IgD-negative memory B cell (primary cell): ENCODE measurements around the gene EEFSEC. TPM values are rescaled to one million over a fixed set of nuclear protein-coding genes. Genes with fewer than 3 reads are reported as not detected.
A peak's percentile ranks its signal among the peaks of the same experiment; 100 is the strongest.

Experiments
- H3K27ac Mint-ChIP-seq, 3 donors: one replicate each; pipeline ENCODE4 v1.8.0; 2020 to 2022; ENCODE audit warnings: mild to moderate bottlenecking in 3 of 3, mixed read lengths in 3 of 3, moderate library complexity in 1 of 3
- H3K27me3 Mint-ChIP-seq: one replicate; pipeline ENCODE4 v1.8.0; 2021; ENCODE audit warnings: mixed read lengths
- H3K36me3 Mint-ChIP-seq: one replicate; pipeline ENCODE4 v1.8.0; 2020; ENCODE audit warnings: mild to moderate bottlenecking, mixed read lengths
- H3K4me1 Mint-ChIP-seq, 3 donors: one replicate each; pipeline ENCODE4 v1.8.0; 2020 to 2022; ENCODE audit warnings: mixed read lengths in 3 of 3, mild to moderate bottlenecking in 1 of 3
- H3K4me3 Mint-ChIP-seq, 4 donors: one replicate each; pipeline ENCODE4 v1.8.0; 2020 to 2022; ENCODE audit warnings: mild to moderate bottlenecking in 4 of 4, mixed read lengths in 4 of 4, moderate library complexity in 3 of 4
- H3K9me3 Mint-ChIP-seq, 3 donors: one replicate each; pipeline ENCODE4 v1.8.0; 2020 to 2021; ENCODE audit warnings: mixed read lengths in 3 of 3, mild to moderate bottlenecking in 1 of 3
- polyA plus RNA-seq: library from polyadenylated mRNA; unstranded; fragments of 300-500 nt; fragmentation: Illumina TruSeq; gene quantifications from one replicate; pipeline ENCODE4 v1.2.3, GENCODE V29; 2021

Gene EEFSEC
- polyA plus RNA-seq, 1 donor from 2014 or later = 23.1 TPM

- peaks cover 11% of the 10 kb centered on the region for H3K36me3 Mint-ChIP-seq
- no peaks in the 10 kb centered on the region for H3K27me3 Mint-ChIP-seq
- H3K4me3 Mint-ChIP-seq = no peak overlapping the region
- peaks cover 0 to 4% (median 1%) of the 10 kb centered on the region in 3 donors for H3K4me1 Mint-ChIP-seq
- H3K9me3 Mint-ChIP-seq = peaks cover under 1 to 8% (median under 1%) of the 10 kb centered on the region in 3 donors
- H3K27ac Mint-ChIP-seq = no peak overlapping the region
Observed at GRCh38 chr3:128227507-128227906, 74.2 kb downstream of the EEFSEC start.

DNA sequence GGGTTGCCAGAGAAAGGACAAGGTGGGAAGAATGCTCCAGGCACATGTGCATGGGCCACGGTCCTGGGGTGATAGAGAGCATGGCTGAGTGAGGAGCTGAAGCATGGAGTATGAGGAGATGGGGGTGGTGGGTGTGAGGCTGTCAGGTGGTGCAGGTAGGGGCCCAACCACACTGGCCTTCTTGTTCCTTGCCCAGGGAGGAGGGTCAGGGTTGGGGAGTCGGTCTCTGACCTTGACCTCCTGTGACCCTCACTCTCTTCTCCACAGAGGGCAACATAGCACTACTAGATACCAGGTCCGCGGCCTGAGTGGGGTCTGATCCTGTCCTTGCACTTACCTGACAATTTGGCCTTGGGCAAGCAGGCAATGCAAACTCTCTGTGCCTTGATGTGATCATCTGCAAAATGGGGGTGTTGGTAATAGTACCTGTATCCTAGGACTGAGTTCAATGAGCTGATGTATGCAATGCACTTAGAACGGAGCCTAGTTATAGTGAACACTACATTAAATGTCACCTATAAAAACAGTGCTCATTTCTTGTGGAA, 75.2 kb downstream of the EEFSEC start:
- Mint-ChIP-seq H3K36me3 (peaks cover 8% of the 10 kb centered on the region), H3K27ac (peak overlapping the region in 1 of 3 donors; percentile 86), H3K4me1 (peaks cover 0 to 4% (median 1%) of the 10 kb centered on the region in 3 donors), H3K27me3 (no peaks in the 10 kb centered on the region), H3K4me3 (no peak overlapping the region), H3K9me3 (peaks cover 0 to 2% (median 0%) of the 10 kb centered on the region in 3 donors)

GRCh38 chr3:128229106-128229857, 76.0 kb downstream of the EEFSEC start:
- H3K4me1 Mint-ChIP-seq = peaks cover 0 to 4% (median 1%) of the 10 kb centered on the region in 3 donors
- H3K27ac Mint-ChIP-seq = no peak overlapping the region
- no peaks in the 10 kb centered on the region for H3K27me3 Mint-ChIP-seq
- no peaks in the 10 kb centered on the region for H3K9me3 Mint-ChIP-seq
- peaks cover 1% of the 10 kb centered on the region for H3K36me3 Mint-ChIP-seq
- H3K4me3 Mint-ChIP-seq = no peak overlapping the region

DNA sequence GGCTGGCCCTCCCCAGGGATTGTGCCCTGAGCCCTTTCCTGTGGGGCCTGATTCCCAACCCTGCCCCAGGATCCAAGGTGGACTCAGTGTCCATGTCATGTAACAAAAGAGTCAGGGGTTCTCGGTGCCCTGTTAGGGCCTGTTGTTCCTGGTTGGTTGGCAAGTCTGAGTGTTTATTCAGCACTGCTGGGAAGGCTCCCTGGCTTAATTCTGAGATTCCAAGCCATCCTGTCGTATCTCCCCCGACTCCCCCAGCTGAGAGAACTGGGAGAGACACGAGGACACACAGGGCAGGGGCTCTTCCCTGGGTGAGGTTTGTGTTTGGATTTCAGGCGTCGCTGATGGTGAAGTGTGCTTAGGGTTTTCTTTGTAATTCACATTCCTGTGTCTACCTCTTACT, 78.3 kb downstream of the EEFSEC start:
- Mint-ChIP-seq H3K4me3 (no peak overlapping the region), H3K4me1 (peaks cover 0 to 8% (median 8%) of the 10 kb centered on the region in 3 donors)

DNA sequence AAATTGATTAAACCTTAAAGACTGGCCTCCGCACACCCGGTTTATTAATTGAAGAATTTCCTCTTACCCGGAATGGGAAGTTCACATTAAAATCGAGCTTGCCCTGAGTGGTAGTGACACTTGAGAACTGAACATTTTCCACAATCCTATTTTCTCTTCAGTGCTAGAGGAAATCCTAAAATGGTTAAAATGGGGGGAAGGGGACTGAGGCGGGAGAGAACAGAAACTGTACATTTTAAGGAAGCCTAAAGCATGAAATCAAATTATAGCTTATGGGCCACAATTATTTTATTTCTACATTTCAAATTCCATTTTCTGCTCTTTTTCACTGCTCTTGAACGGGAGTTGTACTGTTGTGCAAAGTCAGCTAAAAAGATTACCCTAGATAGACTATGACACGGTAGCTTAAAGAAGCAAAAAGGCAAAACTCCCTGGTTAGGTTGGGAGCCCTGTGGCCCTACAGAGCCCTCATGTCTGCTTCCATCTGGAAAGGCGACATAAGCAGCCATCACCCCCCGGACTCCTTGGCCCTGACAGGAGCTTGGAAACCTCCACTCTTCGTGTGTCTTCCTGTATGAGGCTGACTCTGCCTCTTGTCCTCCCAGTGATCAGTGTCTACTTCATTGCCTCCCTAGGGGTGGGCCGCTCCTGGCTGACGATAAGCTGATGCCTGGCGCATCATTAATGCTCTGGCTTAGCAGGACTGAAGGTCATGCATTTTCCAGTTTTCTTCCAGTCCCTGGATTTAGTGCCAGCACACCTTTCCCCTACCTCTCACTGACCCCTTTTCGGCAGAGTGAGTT, 79.3 kb downstream of the EEFSEC start:
- Mint-ChIP-seq H3K36me3 (peaks cover 5% of the 10 kb centered on the region), H3K4me3 (no peak overlapping the region), H3K27ac (peak overlapping the region in 1 of 3 donors; percentile 80), H3K27me3 (no peaks in the 10 kb centered on the region), H3K4me1 (peaks cover 4 to 9% (median 8%) of the 10 kb centered on the region in 3 donors), H3K9me3 (no peaks in the 10 kb centered on the region)

More for the DNA sequence above, 78.3 kb downstream of the EEFSEC start:
- no peaks in the 10 kb centered on the region for H3K9me3 Mint-ChIP-seq
- no peaks in the 10 kb centered on the region for H3K27me3 Mint-ChIP-seq
- peaks cover 4% of the 10 kb centered on the region for H3K36me3 Mint-ChIP-seq
- peak overlapping the region in 1 of 3 donors; percentile 83 for H3K27ac Mint-ChIP-seq

DNA sequence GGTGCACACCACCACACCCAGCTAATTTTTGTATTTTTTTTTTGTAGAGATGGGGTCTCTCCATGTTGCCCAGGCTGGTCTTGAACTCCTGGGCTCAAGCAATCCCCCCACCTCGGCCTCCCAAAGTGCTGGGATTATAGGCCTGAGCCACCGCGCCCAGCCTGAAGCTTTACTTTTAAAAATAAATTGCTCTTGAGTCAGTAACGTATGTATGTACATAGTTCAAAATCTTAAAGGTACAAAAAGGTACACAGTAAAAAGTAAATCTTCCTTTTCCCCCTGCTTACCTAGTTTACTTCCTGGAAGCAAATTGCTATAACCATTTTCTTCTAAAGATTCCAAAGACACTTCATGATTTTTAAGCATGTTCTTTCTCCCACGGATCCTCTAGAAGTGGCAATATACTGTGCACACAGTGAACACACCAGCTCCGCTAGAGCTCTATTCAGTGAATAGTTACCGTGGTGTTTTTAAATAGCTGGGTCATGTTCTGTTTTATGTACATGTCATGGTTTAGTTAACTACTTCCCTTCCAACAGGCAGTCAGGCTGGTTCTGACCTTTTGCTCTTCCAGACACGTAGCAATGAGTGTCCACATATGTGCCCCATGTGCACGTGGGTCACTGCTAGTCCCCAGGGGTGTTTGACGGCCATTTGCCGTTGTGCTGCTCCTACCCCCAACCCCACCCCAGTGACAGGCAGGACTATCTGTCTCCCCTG, 82.1 kb downstream of the EEFSEC start:
- H3K9me3 Mint-ChIP-seq = no peaks in the 10 kb centered on the region
- peaks cover 6 to 13% (median 7%) of the 10 kb centered on the region in 3 donors for H3K4me1 Mint-ChIP-seq
- no peak overlapping the region for H3K27ac Mint-ChIP-seq

GRCh38 chr3:128236657-128237056, 83.4 kb downstream of the EEFSEC start:
- Mint-ChIP-seq H3K36me3 (peaks cover 5% of the 10 kb centered on the region), H3K27ac (no peak overlapping the region), H3K4me3 (no peak overlapping the region), H3K9me3 (no peaks in the 10 kb centered on the region), H3K27me3 (no peaks in the 10 kb centered on the region), H3K4me1 (peaks cover 4 to 15% (median 14%) of the 10 kb centered on the region in 3 donors)

More for the DNA sequence above, 82.1 kb downstream of the EEFSEC start:
- Mint-ChIP-seq H3K4me3 (peak overlapping the region in 1 of 4 donors; percentile 39), H3K27me3 (no peaks in the 10 kb centered on the region), H3K36me3 (peaks cover 5% of the 10 kb centered on the region)

DNA sequence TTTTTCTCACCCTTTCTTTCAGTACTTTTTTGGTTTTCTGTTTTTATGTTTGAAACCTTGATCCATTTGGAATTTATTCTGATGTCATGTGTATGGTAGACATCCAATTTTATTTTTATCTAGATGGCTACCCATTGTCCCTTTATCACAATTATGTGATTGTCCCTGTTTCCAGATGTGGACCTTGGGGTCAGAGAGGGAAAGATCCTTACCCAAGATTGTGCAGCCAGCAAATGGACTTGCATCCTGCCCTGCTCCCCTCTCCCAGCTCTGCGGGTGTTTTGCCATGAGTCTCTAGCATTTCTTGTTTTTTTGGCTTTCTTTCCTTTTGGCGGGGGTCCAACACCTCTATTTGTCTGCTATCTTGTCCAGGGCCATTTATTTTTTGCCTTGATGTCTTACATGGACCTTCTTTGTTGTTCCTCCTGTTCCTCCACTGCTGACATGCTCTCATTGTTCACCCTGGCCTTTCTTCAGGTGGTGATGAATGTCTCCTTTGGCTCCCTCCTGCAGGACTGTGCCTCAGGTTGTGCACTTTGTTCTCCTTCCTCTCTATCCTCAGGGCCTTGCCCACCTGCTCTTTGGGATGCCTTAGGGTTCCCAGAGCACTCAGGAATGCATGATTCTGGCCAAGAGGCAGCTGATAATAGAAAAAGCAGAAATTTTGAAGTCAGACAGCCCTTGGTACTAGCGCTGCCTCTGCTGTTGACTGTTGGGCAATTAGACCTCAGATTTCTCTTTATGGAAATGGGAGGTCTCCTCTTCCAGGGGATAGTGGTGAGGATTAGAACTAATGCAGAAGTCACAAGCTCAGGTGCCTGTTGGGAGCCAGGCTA, 84.3 kb downstream of the EEFSEC start:
- no peak overlapping the region for H3K4me3 Mint-ChIP-seq
- H3K27me3 Mint-ChIP-seq = no peaks in the 10 kb centered on the region
- H3K4me1 Mint-ChIP-seq = peaks cover 4 to 15% (median 15%) of the 10 kb centered on the region in 3 donors
- H3K9me3 Mint-ChIP-seq = no peaks in the 10 kb centered on the region
- H3K27ac Mint-ChIP-seq = peak overlapping the region in 1 of 3 donors; percentile 25
- H3K36me3 Mint-ChIP-seq = peaks cover 5% of the 10 kb centered on the region

DNA sequence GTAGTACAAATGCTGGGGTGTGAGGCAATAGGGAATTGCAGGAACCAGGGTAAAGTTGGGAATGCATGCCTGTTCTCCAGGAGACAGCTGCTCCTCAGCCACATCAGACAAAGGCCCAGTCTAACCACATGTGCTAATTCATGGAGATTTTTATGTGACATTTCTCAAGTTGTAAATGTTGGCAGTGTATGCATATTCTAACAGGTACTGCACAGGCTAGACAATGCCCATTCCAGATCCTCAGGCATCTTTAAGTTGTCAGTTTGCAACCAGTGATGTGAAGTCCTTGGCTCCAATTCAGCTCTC, 84.9 kb downstream of the EEFSEC start:
- H3K9me3 Mint-ChIP-seq = no peaks in the 10 kb centered on the region
- no peak overlapping the region for H3K4me3 Mint-ChIP-seq
- peaks cover 4 to 15% (median 15%) of the 10 kb centered on the region in 3 donors for H3K4me1 Mint-ChIP-seq
- no peaks in the 10 kb centered on the region for H3K27me3 Mint-ChIP-seq
- no peak overlapping the region for H3K27ac Mint-ChIP-seq
- peaks cover 9% of the 10 kb centered on the region for H3K36me3 Mint-ChIP-seq

- Mint-ChIP-seq H3K4me3 (no peak overlapping the region), H3K27ac (peak overlapping the region in 1 of 3 donors; percentile 6), H3K36me3 (peaks cover 9% of the 10 kb centered on the region), H3K9me3 (no peaks in the 10 kb centered on the region), H3K27me3 (no peaks in the 10 kb centered on the region), H3K4me1 (peaks cover 4 to 15% (median 15%) of the 10 kb centered on the region in 3 donors)
Observed at GRCh38 chr3:128239304-128239703, 86.0 kb downstream of the EEFSEC start.

DNA sequence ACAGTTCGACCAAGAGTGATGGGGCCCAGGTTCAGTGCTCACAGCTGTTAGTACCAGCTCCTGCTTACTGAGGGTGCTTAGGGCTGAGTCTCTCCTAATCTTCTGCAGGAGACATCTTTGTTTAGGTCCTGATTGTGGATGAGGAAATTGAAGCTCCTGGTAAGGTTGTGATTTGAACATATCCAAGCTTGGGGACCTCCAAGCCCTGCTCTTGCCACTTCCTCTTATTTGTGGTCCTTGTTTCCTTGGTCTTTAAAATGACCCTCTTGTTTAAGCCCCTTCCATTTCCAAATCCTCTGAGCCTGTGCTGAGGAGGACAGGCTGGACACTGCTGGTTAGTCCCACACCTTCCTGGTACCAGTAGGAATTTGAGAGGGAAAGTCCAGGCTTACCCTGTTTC, 87.0 kb downstream of the EEFSEC start:
- Mint-ChIP-seq H3K36me3 (peaks cover 9% of the 10 kb centered on the region), H3K4me3 (no peak overlapping the region), H3K4me1 (peaks cover 4 to 16% (median 15%) of the 10 kb centered on the region in 3 donors), H3K27me3 (no peaks in the 10 kb centered on the region), H3K27ac (no peak overlapping the region), H3K9me3 (no peaks in the 10 kb centered on the region)

GRCh38 chr3:128241741-128242140, 88.5 kb downstream of the EEFSEC start:
- Mint-ChIP-seq H3K4me1 (peaks cover 0 to 15% (median 9%) of the 10 kb centered on the region in 3 donors), H3K4me3 (no peak overlapping the region), H3K27me3 (no peaks in the 10 kb centered on the region)

DNA sequence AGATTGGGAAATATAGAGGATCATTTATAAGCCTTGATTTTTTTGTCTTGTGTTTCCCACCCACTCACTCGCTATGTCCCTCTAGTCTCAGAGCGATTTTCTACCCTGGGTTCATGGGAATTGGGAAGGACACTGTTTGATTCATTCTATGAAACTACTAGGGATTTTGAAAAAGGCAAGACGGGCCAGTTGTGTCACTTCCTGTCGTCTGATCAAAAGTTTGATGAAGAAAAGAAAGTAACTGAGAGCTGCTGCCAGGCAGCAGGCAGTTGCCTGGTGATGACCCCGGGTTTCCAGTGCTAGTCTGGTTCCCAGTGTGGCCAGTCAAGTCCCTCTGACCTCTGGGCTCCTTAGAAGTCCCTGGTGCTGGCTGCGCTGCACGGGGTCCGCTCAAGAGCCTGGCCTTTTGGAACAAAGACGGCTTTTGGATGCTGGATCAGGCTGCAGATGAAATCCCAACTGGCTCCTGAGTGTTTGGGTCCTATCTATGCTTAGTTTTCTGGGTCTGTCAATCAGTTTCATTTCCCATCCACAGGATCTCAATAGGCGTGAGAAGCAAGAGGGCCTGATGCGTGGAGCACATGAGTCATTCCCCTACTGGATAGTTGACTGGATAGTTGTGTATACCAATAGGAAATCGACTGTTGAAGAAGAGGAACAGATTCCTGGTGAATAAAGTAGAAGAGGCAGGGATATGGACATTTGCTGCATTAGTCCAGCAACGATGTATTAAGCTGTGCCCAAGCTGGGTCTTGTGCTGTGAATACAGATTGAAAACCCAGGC, 89.7 kb downstream of the EEFSEC start:
- H3K9me3 Mint-ChIP-seq = no peaks in the 10 kb centered on the region
- peaks cover 0 to 8% (median 4%) of the 10 kb centered on the region in 3 donors for H3K4me1 Mint-ChIP-seq
- no peak overlapping the region for H3K4me3 Mint-ChIP-seq
- H3K36me3 Mint-ChIP-seq = peaks cover 10% of the 10 kb centered on the region
- H3K27me3 Mint-ChIP-seq = no peaks in the 10 kb centered on the region
- no peak overlapping the region for H3K27ac Mint-ChIP-seq

More at GRCh38 chr3:128241741-128242140, 88.5 kb downstream of the EEFSEC start:
- H3K27ac Mint-ChIP-seq = no peak overlapping the region
- no peaks in the 10 kb centered on the region for H3K9me3 Mint-ChIP-seq
- H3K36me3 Mint-ChIP-seq = peaks cover 4% of the 10 kb centered on the region
